H1 (cell line): ENCODE data around the gene MTR. TPM values are rescaled to one million over a fixed set of nuclear protein-coding genes. Genes with fewer than 3 reads are reported as not detected.

Experiments used
- CTCF ChIA-PET: fragments of 300-600 bp; sonication (Branson Sonifier 250); formaldehyde crosslinking; loops from one replicate; lab custom pipeline; 2021; ENCODE audit not compliant: partially characterized antibody; lab: Charles Lee
- POLR2A ChIA-PET: fragments of 300-600 bp; sonication (Branson Sonifier 250); formaldehyde crosslinking; loops from one replicate; lab custom pipeline; 2021; ENCODE audit warnings: inconsistent platforms; ENCODE audit not compliant: partially characterized antibody; lab: Charles Lee
- DNase-seq, 2 experiments: peaks; one replicate each; pipeline versions ENCODE4 v3.0.0 to v3.0.0-alpha.2; 2010 to 2022; ENCODE audit warnings: low spot score in 2 of 2, low read depth in 1 of 2, mixed read lengths in 1 of 2
- FAIRE-seq: peaks from 2 replicates; lab custom pipeline; 2011; peaks lifted over from hg19 to GRCh38; lab: Jason Lieb, UNC
- H2AFZ ChIP-seq: 2 replicates; pipeline ENCODE4 v1.8.1; 2012; ENCODE audit warnings: low read length, inconsistent platforms
- H2AK5ac ChIP-seq: 2 replicates; pipeline ENCODE4 v1.6.1; 2013; ENCODE audit warnings: low read depth, low read length
- H2BK120ac ChIP-seq: replicated peaks from 2 replicates; pipeline ENCODE3; 2013; ENCODE audit warnings: low read depth, low read length, inconsistent platforms
- H2BK12ac ChIP-seq: 2 replicates; pipeline ENCODE4 v1.6.1; 2013; ENCODE audit warnings: low read depth, low read length
- H2BK15ac ChIP-seq: 2 replicates; pipeline ENCODE4 v1.6.1; 2013; ENCODE audit warnings: low read length
- H2BK20ac ChIP-seq: 2 replicates; pipeline ENCODE4 v1.6.1; 2013; ENCODE audit warnings: low read length
- H2BK5ac ChIP-seq: 2 replicates; pipeline ENCODE4 v1.6.1; 2013; ENCODE audit warnings: low read depth, low read length
- H3K14ac ChIP-seq: 2 replicates; pipeline ENCODE4 v1.6.1; 2013; ENCODE audit warnings: inconsistent platforms; ENCODE audit not compliant: insufficient read length
- H3K18ac ChIP-seq: 2 replicates; pipeline ENCODE4 v1.6.1; 2013; ENCODE audit warnings: low read length; ENCODE audit errors: extremely low read depth
- H3K23ac ChIP-seq: 2 replicates; pipeline ENCODE4 v1.6.1; 2013; ENCODE audit warnings: inconsistent platforms; ENCODE audit not compliant: insufficient read length
- H3K23me2 ChIP-seq: 2 replicates; pipeline ENCODE4 v1.6.1; 2013; ENCODE audit warnings: low read depth, low read length
- H3K27ac ChIP-seq: 2 replicates; pipeline ENCODE4 v1.6.1; 2011; ENCODE audit warnings: low read depth, low read length, inconsistent platforms
- H3K27me3 ChIP-seq, 4 experiments: replicated peaks in 1 of 4; 1 replicate in 1 of 4; 2 replicates in 3 of 4; pipeline versions ENCODE4 v1.6.1 to v1.8.1; 2011 to 2013; ENCODE audit warnings: low read length in 3 of 4, mild to moderate bottlenecking in 3 of 4, inconsistent platforms in 2 of 4, mixed read lengths in 2 of 4, moderate library complexity in 1 of 4; ENCODE audit not compliant: control insufficient read depth in 3 of 4, insufficient read depth in 3 of 4; ENCODE audit errors: extremely low read depth in 1 of 4
- H3K36me3 ChIP-seq, 4 experiments: 2 replicates each; pipeline versions ENCODE4 v1.6.1 to v1.8.1; 2011 to 2013; ENCODE audit warnings: mild to moderate bottlenecking in 4 of 4, low read length in 3 of 4, moderate library complexity in 2 of 4, control low read depth in 1 of 4, inconsistent platforms in 1 of 4; ENCODE audit not compliant: insufficient read depth in 4 of 4, control insufficient read depth in 2 of 4
- H3K4ac ChIP-seq: replicated peaks from 2 replicates; pipeline ENCODE3; 2013; ENCODE audit warnings: low read length, low read depth, mixed read lengths, inconsistent platforms; ENCODE audit not compliant: insufficient read length
- H3K4me1 ChIP-seq, 4 experiments: replicated peaks in 1 of 4; 1 replicate in 1 of 4; 2 replicates in 3 of 4; pipeline versions ENCODE4 v1.6.1 to v1.8.1; 2011 to 2013; ENCODE audit warnings: low read length in 3 of 4, inconsistent platforms in 2 of 4, mixed read lengths in 1 of 4; ENCODE audit not compliant: insufficient read depth in 4 of 4, control insufficient read depth in 3 of 4
- H3K4me2 ChIP-seq, 2 experiments: 2 replicates each; pipeline versions ENCODE4 v1.6.1 to v1.8.1; 2011 to 2013; ENCODE audit warnings: low read depth in 2 of 2, low read length in 2 of 2, control low read depth in 1 of 2, inconsistent platforms in 1 of 2, mild to moderate bottlenecking in 1 of 2; ENCODE audit not compliant: insufficient read depth in 1 of 2
- H3K4me3 ChIP-seq, 4 experiments: fragments of 200-600, 300-600 bp in 1 of 4; sonication (generic), shearing (Covaris generic), sonication (Bioruptor Twin) in 1 of 4; 2 replicates each; pipeline versions ENCODE4 v1.5.1 to v1.8.1; 2011 to 2016; ENCODE audit warnings: low read length in 4 of 4, low read depth in 3 of 4, control low read depth in 2 of 4, inconsistent platforms in 2 of 4, mild to moderate bottlenecking in 2 of 4, mixed read lengths in 1 of 4, moderate library complexity in 1 of 4; ENCODE audit not compliant: insufficient read depth in 2 of 4; ENCODE audit errors: extremely low read depth in 1 of 4
- H3K56ac ChIP-seq: replicated peaks from 2 replicates; pipeline ENCODE3; 2013; ENCODE audit warnings: low read depth, mild to moderate bottlenecking, mixed read lengths, low read length, inconsistent platforms; ENCODE audit not compliant: insufficient read length
- H3K79me1 ChIP-seq: 2 replicates; pipeline ENCODE4 v1.6.1; 2013; ENCODE audit warnings: low read depth, low read length, control low read depth
- H3K79me2 ChIP-seq, 2 experiments: 2 replicates each; pipeline versions ENCODE4 v1.6.1 to v1.8.1; 2012 to 2013; ENCODE audit warnings: low read length in 2 of 2, mild to moderate bottlenecking in 2 of 2, inconsistent platforms in 1 of 2; ENCODE audit not compliant: insufficient read depth in 2 of 2, control insufficient read depth in 1 of 2
- H3K9ac ChIP-seq, 4 experiments: replicated peaks in 1 of 4; 1 replicate in 1 of 4; 2 replicates in 3 of 4; pipeline versions ENCODE4 v1.6.1 to v1.8.1; 2011 to 2013; ENCODE audit warnings: low read depth in 3 of 4, low read length in 3 of 4, control low read depth in 2 of 4, mild to moderate bottlenecking in 2 of 4, moderate library complexity in 2 of 4, inconsistent platforms in 1 of 4; ENCODE audit errors: extremely low read depth in 1 of 4
- H3K9me3 ChIP-seq, 2 experiments: 2 replicates each; pipeline versions ENCODE4 v1.6.1 to v1.8.1; 2012 to 2013; ENCODE audit warnings: mild to moderate bottlenecking in 2 of 2, moderate library complexity in 2 of 2, control low read depth in 1 of 2, inconsistent platforms in 1 of 2, low read depth in 1 of 2, low read length in 1 of 2, mixed read lengths in 1 of 2; ENCODE audit not compliant: insufficient read depth in 2 of 2
- H4K20me1 ChIP-seq, 2 experiments: replicated peaks in 1 of 2; 2 replicates each; pipeline versions ENCODE3 to v1.8.1; 2011 to 2013; ENCODE audit warnings: inconsistent platforms in 2 of 2, low read length in 2 of 2, mild to moderate bottlenecking in 1 of 2; ENCODE audit not compliant: insufficient read depth in 2 of 2, control insufficient read depth in 1 of 2
- H4K5ac ChIP-seq: 2 replicates; pipeline ENCODE4 v1.6.1; 2013; ENCODE audit warnings: low read length, low read depth, mixed read lengths, inconsistent platforms; ENCODE audit not compliant: insufficient read length
- H4K8ac ChIP-seq: 2 replicates; pipeline ENCODE4 v1.8.0; 2013; ENCODE audit warnings: mild to moderate bottlenecking, moderate library complexity, low read length, inconsistent platforms; ENCODE audit not compliant: insufficient read depth; ENCODE audit errors: extremely low read depth
- H4K91ac ChIP-seq: replicated peaks from 2 replicates; pipeline ENCODE3; 2013; ENCODE audit warnings: low read length, mixed read lengths, inconsistent platforms; ENCODE audit not compliant: insufficient read length
- ASH2L ChIP-seq: fragments of 200-600, 300-600 bp; sonication (generic); IDR thresholded peaks from one replicate; pipeline ENCODE4 v1.7.1; 2017; ENCODE audit warnings: low read length
- CBX8 ChIP-seq: fragments of 300-800, 300-1000 bp; sonication (generic); IDR thresholded peaks from 2 replicates; pipeline ENCODE4 v1.7.1; 2016; ENCODE audit warnings: low read depth, low read length, borderline replicate concordance
- CTBP2 ChIP-seq: IDR thresholded peaks from 2 replicates; pipeline ENCODE4 v1.7.0; 2011; ENCODE audit warnings: borderline replicate concordance, mild to moderate bottlenecking, moderate library complexity, mixed read lengths, low read length; ENCODE audit not compliant: insufficient read depth, insufficient read length
- FOSL1 ChIP-seq: IDR thresholded peaks from 2 replicates; pipeline ENCODE4 v1.6.1; 2011; ENCODE audit warnings: mild to moderate bottlenecking, low read depth, low read length, moderate library complexity; ENCODE audit not compliant: insufficient read depth
- HDAC6 ChIP-seq: IDR thresholded peaks from one replicate; pipeline ENCODE4 v1.7.1; 2012; ENCODE audit warnings: low read depth, mild to moderate bottlenecking, inconsistent platforms, low read length, moderate library complexity
- MAFK ChIP-seq: IDR thresholded peaks from 2 replicates; pipeline ENCODE4 v1.6.1; 2012; ENCODE audit warnings: low read depth, mild to moderate bottlenecking, improper control_type of control experiment, low read length
- NANOG ChIP-seq: IDR thresholded peaks from 2 replicates; pipeline ENCODE4 v1.6.1; 2011; ENCODE audit warnings: low read length, low read depth, mild to moderate bottlenecking, inconsistent platforms; ENCODE audit not compliant: insufficient read depth, poor library complexity, severe bottlenecking
- RAD21 ChIP-seq, 2 experiments: IDR thresholded peaks in 1 of 2; conservative IDR thresholded peaks in 1 of 2; 2 replicates each; pipeline ENCODE4 v1.6.1; 2011; ENCODE audit warnings: low read depth in 2 of 2, low read length in 2 of 2, improper control_type of control experiment in 1 of 2, inconsistent platforms in 1 of 2, mild to moderate bottlenecking in 1 of 2, moderate library complexity in 1 of 2
- RFX5 ChIP-seq: IDR thresholded peaks from 2 replicates; pipeline ENCODE4 v1.6.1; 2011; ENCODE audit warnings: low read depth, low read length, improper control_type of control experiment, borderline replicate concordance
- SIN3A ChIP-seq, 2 experiments: IDR thresholded peaks in 1 of 2; conservative IDR thresholded peaks in 1 of 2; 2 replicates each; pipeline ENCODE4 v1.6.1; 2011 to 2012; ENCODE audit warnings: low read length in 2 of 2, improper control_type of control experiment in 1 of 2, low read depth in 1 of 2, mild to moderate bottlenecking in 1 of 2
- SIX5 ChIP-seq: IDR thresholded peaks from 2 replicates; pipeline ENCODE4 v1.6.1; 2011; ENCODE audit warnings: mild to moderate bottlenecking, low read depth, low read length
- SP1 ChIP-seq: IDR thresholded peaks from 2 replicates; pipeline ENCODE4 v1.6.1; 2011; ENCODE audit warnings: low read depth, low read length
- TAF7 ChIP-seq: optimal IDR thresholded peaks from 2 replicates; pipeline ENCODE3; 2011; ENCODE audit warnings: low read depth, mild to moderate bottlenecking, inconsistent platforms, low read length, moderate library complexity, borderline replicate concordance
- ZNF274 ChIP-seq: IDR thresholded peaks from 2 replicates; pipeline ENCODE4 v1.7.0; 2012; ENCODE audit warnings: low read length, borderline replicate concordance; ENCODE audit errors: extremely low read depth
- WGBS, 2 experiments: shearing (Covaris generic) in 1 of 2; methylation state at CpG; one replicate each; pipeline versions ENCODE4 v1.1.6 to v1.1.7; 2013 to 2015; ENCODE audit warnings: low lambda C conversion rate in 2 of 2, mixed read lengths in 2 of 2, inconsistent platforms in 1 of 2, low coverage in 1 of 2, missing lambda C conversion rate in 1 of 2; ENCODE audit not compliant: insufficient replicate concordance in 2 of 2, insufficient coverage in 1 of 2, insufficient read length in 1 of 2; ENCODE audit errors: extremely low coverage in 1 of 2, missing lambda C conversion rate in 1 of 2; 5-methylcytosine and 5-hydroxymethylcytosine counted together
- polyA plus RNA-seq, 7 experiments: library from polyadenylated mRNA; depleted of rRNA in 3 of 7; stranded (reverse) in 5 of 7; unstranded in 2 of 7; fragments of >200 nt in 5 of 7; fragments of 200-250 nt in 2 of 7; gene quantifications; 1 replicate in 5 of 7; 2 replicates in 1 of 7; 4 replicates in 1 of 7; pipeline versions ENCODE4 v1.2.1 to v1.2.3, GENCODE V29; 2011 to 2013; ENCODE audit warnings: missing spikeins in 2 of 7, mixed read lengths in 2 of 7
- total RNA-seq: library from RNA; stranded (reverse); fragmentation: NEBNext Ultra II Directional; extraction: Animal tissue kit (Norgen Biotek cat#: 25700); gene quantifications from 2 replicates; pipeline ENCODE4 v1.2.1, GENCODE V29; 2021

The MTR gene
- total and polyA plus RNA-seq, 2 of the 8 experiments (the other 6 are each of a cell fraction or from before 2014, with no cell fraction given), result 4.8 to 27.4 TPM

DNA sequence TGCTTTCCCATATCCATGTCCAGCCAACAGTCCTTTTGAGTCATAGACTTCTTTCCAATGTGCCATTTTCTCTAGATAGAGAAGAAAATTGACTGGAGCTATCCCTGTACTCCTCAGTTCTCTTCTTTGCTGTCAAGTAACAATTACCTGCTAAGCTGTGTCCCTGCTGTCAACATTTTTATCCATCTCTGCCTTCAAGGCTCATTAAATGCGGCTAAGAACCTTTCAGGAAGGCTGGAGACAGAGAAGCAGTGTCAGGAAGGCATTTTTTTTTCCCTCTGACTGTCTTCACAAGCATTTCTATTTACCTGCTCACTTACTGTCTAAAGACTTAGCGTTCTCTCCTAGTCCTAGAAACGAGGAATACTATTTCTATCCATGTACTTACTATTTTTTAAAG lies 69.1 kb downstream of the MTR start:
- 86% methylated on average over 3 of the region's 3 CpGs; no CpG with 5 or more reads in 1 of the 2 experiments for WGBS, 2 experiments
- Histone ChIP-seq H3K9ac (no peak overlapping the region), H3K4me2 (no peak overlapping the region), H3K14ac (no peak overlapping the region), H3K56ac (no peak overlapping the region), H3K27ac (no peak overlapping the region), H2BK20ac (no peak overlapping the region), H3K79me1 (no peaks in the 10 kb centered on the region), H4K8ac (no peak overlapping the region), H2AK5ac (no peak overlapping the region), H2AFZ (no peak overlapping the region), H3K79me2 (no peaks in the 10 kb centered on the region), H2BK12ac (no peak overlapping the region), H4K20me1 (no peaks in the 10 kb centered on the region), H3K23ac (no peak overlapping the region), H3K27me3 (no peaks in the 10 kb centered on the region), H2BK120ac (no peak overlapping the region), H4K5ac (no peak overlapping the region), H3K36me3 (peaks cover 0 to 12% (median 4%) of the 10 kb centered on the region in 4 experiments; a peak in 4 of 8 replicates), H3K23me2 (no peaks in the 10 kb centered on the region), H3K9me3 (no peaks in the 10 kb centered on the region), H4K91ac (no peak overlapping the region), H3K18ac (no peak overlapping the region), H3K4me3 (no peak overlapping the region), H3K4ac (no peak overlapping the region), H2BK15ac (no peak overlapping the region), H3K4me1 (no peaks in the 10 kb centered on the region), H2BK5ac (no peak overlapping the region)
- ChIA-PET CTCF (interaction anchor here (1.5 to 2.1 kb wide), 2 partner anchors 8 to 10 kb away, joined by 4 to 6 read pairs; no protein-coding TSS in a partner anchor), POLR2A (interaction anchor here (0.9 kb wide), 1 partner anchor 11 kb away, joined by 3 read pairs; no protein-coding TSS in a partner anchor)
- FAIRE-seq (no peak), DNase-seq (no peak)
- TF ChIP-seq ASH2L (no peak), HDAC6 (no peak), SP1 (no peak), FOSL1 (no peak), ZNF274 (no peak), NANOG (no peak), CTBP2 (no peak), SIX5 (no peak), SIN3A (conservative IDR thresholded peaks at IDR 0.05 in 1 of 2, IDR thresholded peaks at IDR 0.05 in 1 of 2; ENCODE audit: low read depth in 1 of 2, low read length in 2 of 2) (no peak), TAF7 (no peak), MAFK (no peak), CBX8 (no peak), RAD21 (IDR thresholded peaks at IDR 0.05 in 1 of 2, conservative IDR thresholded peaks at IDR 0.05 in 1 of 2; ENCODE audit: low read depth in 2 of 2, low read length in 2 of 2) (no peak), RFX5 (no peak)
